ENCODE results near the gene DNAJC18. TPM values are rescaled to one million over a fixed set of nuclear protein-coding genes. Genes with fewer than 3 reads are reported as not detected.

Gene DNAJC18
- total RNA-seq, 1 experiment from 2014 or later, result 11.8 TPM

- DNase-seq (ENCODE audit: low read depth), result no peak
These were observed 70.1 kb downstream of the DNAJC18 start for GRCh38 chr5:139369181-139369580.

- no peak for DNase-seq (ENCODE audit: low read depth)
These were observed 70.7 kb downstream of the DNAJC18 start for GRCh38 chr5:139368613-139369012.

- no peak for DNase-seq (ENCODE audit: low read depth)
These were observed 74.9 kb downstream of the DNAJC18 start for GRCh38 chr5:139364466-139364865.

- no peak for DNase-seq (ENCODE audit: low read depth)
These were observed 75.4 kb downstream of the DNAJC18 start for GRCh38 chr5:139363937-139364336.

- DNase-seq (ENCODE audit: low read depth), result no peak
These were observed 77.4 kb downstream of the DNAJC18 start for GRCh38 chr5:139361835-139362429.

- DNase-seq (ENCODE audit: low read depth), result no peak
These were observed 78.9 kb downstream of the DNAJC18 start for GRCh38 chr5:139360384-139360783.

Other genes starting within 250 kb of the DNAJC18 start
- 28.7 and 47.5 TPM in 2 replicates for gene SIL1, start 241.2 kb downstream of the DNAJC18 start, total RNA-seq (2014; rRNA removed; shearing (Covaris generic))
- 333 and 391 TPM in 2 replicates for gene MATR3, start 145.8 kb downstream of the DNAJC18 start, total RNA-seq (2014; rRNA removed; shearing (Covaris generic))
- 94.9 and 102 TPM in 2 replicates for gene PAIP2, start 97.7 kb downstream of the DNAJC18 start, total RNA-seq (2014; rRNA removed; shearing (Covaris generic))
- gene SLC23A1, start 56.2 kb downstream of the DNAJC18 start, total RNA-seq (2014; rRNA removed; shearing (Covaris generic)), result not detected in 2 replicates
- not detected in 2 replicates for gene MZB1, start 49.6 kb downstream of the DNAJC18 start, total RNA-seq (2014; rRNA removed; shearing (Covaris generic))
- 0.09 and 0.17 TPM in 2 replicates for gene PROB1, start 44.4 kb downstream of the DNAJC18 start, total RNA-seq (2014; rRNA removed; shearing (Covaris generic))
- 4.9 and 28.9 TPM in 2 replicates for gene SPATA24, start 35.4 kb downstream of the DNAJC18 start, total RNA-seq (2014; rRNA removed; shearing (Covaris generic))
- gene ECSCR, start 23.2 kb upstream of the DNAJC18 start, total RNA-seq (2014; rRNA removed; shearing (Covaris generic)), result 0.23 and 2.4 TPM in 2 replicates
- not detected in 2 replicates for gene SMIM33, start 31.5 kb upstream of the DNAJC18 start, total RNA-seq (2014; rRNA removed; shearing (Covaris generic))
- 8.2 and 9.0 TPM in 2 replicates for gene STING1, start 43.2 kb upstream of the DNAJC18 start, total RNA-seq (2014; rRNA removed; shearing (Covaris generic))
- 99.5 and 140 TPM in 2 replicates for gene UBE2D2, start 121.8 kb upstream of the DNAJC18 start, total RNA-seq (2014; rRNA removed; shearing (Covaris generic))
- 199 and 205 TPM in 2 replicates for gene CXXC5, start 208.8 kb upstream of the DNAJC18 start, total RNA-seq (2014; rRNA removed; shearing (Covaris generic))

Data from Daoy (cell line).